Measurements from ENCODE around the gene ARID1B. TPM values are rescaled to one million over a fixed set of nuclear protein-coding genes. Genes with fewer than 3 reads are reported as not detected.

The ARID1B gene
- total RNA-seq, 4 donors from 2014 or later, result 87.1 to 194 (median 115) TPM

DNA sequence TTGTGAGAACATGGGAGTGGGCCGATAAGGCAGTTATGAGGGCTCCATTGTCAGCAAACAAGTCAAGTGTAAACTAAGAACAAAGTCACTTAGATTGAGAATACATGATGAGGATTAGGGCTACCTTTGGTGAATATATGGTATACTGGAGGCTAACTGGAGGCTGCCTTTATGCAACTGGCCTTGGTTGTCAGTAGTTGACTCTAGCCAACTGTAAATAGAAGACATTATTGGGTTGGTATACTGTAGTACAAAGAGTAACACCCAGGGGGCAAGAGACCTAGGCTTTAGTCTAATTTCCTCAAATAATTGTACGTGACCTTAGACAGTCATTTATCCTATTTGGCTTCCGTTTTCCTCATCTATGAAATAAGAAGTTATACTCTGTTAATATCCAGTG, 235.2 kb downstream of the ARID1B start:
- TF ChIP-seq, protein P1, sequence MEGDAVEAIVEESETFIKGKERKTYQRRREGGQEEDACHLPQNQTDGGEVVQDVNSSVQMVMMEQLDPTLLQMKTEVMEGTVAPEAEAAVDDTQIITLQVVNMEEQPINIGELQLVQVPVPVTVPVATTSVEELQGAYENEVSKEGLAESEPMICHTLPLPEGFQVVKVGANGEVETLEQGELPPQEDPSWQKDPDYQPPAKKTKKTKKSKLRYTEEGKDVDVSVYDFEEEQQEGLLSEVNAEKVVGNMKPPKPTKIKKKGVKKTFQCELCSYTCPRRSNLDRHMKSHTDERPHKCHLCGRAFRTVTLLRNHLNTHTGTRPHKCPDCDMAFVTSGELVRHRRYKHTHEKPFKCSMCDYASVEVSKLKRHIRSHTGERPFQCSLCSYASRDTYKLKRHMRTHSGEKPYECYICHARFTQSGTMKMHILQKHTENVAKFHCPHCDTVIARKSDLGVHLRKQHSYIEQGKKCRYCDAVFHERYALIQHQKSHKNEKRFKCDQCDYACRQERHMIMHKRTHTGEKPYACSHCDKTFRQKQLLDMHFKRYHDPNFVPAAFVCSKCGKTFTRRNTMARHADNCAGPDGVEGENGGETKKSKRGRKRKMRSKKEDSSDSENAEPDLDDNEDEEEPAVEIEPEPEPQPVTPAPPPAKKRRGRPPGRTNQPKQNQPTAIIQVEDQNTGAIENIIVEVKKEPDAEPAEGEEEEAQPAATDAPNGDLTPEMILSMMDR (IDR thresholded peaks at IDR 0.05), result no peak
- Histone ChIP-seq H3K4me1 (peaks cover 0 to 10% (median 5%) of the 10 kb centered on the region in 4 donors), H3K27ac (no peak overlapping the region), H3K9me3 (no peaks in the 10 kb centered on the region), H3K36me3 (no peaks in the 10 kb centered on the region), H3K4me3 (no peak overlapping the region), H3K27me3 (no peaks in the 10 kb centered on the region)
- in situ Hi-C loops (cut with MboI; ENCODE audit: low pct_ligation_motif_present in 1 of 4, low pct_unique_long_range_greater_than_20kb in 1 of 4, low sequenced_read_pairs in 3 of 4) (loop anchor here in 1 of 4 donors (25.0 kb wide), 1 partner anchor 325 kb away; no protein-coding TSS in a partner anchor), intact Hi-C loops (cut with DNase I; ENCODE audit: low total_unique reads) (no loop called here)
- 60 to 98% methylated on average over 2 to 3 of the region's 3 CpGs for WGBS, 2 donors (ENCODE audit: low coverage in 1 of 2)
- no peak for DNase-seq

DNA sequence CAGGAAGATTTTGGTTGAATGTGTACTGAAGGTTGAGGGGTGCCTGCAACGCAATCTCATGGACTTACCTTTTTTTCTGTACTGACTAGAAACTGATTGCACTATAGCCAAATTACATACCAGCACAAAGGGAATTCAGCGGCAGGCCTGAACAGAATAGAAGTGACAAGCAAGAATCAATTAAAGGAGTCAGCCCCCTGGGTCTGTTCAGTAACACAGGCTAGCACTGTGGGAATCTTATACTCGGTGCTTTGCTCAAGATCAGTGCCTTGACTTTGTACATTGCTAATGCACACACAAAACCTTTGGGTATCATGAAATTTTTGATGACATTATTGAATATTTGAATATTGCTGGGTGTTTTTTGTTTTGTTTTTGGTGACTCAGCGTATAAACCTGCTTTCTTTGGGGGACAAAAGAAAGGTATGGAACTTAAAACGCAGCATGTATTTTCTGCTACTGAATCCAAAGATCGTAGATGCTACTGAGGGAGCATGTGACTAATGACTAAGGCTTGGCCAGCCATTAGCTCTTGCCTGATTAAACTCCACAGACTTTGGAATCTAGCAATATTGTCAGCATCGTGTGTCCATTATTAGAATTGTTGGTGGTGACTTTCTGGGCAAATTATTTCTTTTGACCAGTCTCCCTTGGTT, 236.6 kb downstream of the ARID1B start:
- H3K36me3 ChIP-seq, result no peaks in the 10 kb centered on the region
- peaks cover 0 to 7% (median 1%) of the 10 kb centered on the region in 4 donors for H3K4me1 ChIP-seq
- TF ChIP-seq, protein P1 (IDR thresholded peaks at IDR 0.05), result no peak
- TF ChIP-seq EP300 (IDR thresholded peaks at IDR 0.05; ENCODE audit: low read depth) (no peak), POLR2AphosphoS5 (IDR thresholded peaks at IDR 0.05) (no peak), POLR2A (IDR thresholded peaks at IDR 0.05) (no peak)
- WGBS, 2 donors (ENCODE audit: low coverage in 1 of 2), result 94 to 97% methylated on average over 5 to 7 of the region's 7 CpGs
- no peak for DNase-seq
- no peak overlapping the region for H3K4me3 ChIP-seq
- intact Hi-C loops (cut with DNase I; ENCODE audit: low total_unique reads) (no loop called here), in situ Hi-C loops (cut with MboI; ENCODE audit: low pct_ligation_motif_present in 1 of 4, low pct_unique_long_range_greater_than_20kb in 1 of 4, low sequenced_read_pairs in 3 of 4) (loop anchor here in 1 of 4 donors (25.0 kb wide), 1 partner anchor 326 kb away; no protein-coding TSS in a partner anchor)
- no peak overlapping the region for H3K27ac ChIP-seq
- H3K27me3 ChIP-seq, result no peaks in the 10 kb centered on the region
- no peaks in the 10 kb centered on the region for H3K9me3 ChIP-seq

DNA sequence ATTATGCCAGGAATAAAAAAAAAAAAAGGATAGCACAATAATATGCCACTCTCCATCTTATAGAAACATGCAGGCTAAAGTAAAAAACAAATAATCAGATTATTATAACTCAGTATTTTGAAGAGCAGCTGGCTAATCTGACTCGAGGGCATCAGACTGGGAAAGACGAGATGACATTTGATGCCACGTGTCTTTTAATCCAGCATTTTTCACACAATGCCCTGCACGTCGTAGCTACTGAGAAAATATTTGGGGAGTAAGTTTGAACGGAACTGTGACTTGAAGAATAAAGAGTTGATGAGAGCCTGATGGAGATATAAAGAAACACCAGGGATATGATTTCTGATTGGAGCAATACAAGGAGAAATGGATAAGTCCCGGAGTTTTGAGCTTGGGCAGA, 237.7 kb downstream of the ARID1B start:
- WGBS, 2 donors (ENCODE audit: low coverage in 1 of 2), result 84 to 87% methylated on average over 7 of the region's 7 CpGs
- intact Hi-C loops (cut with DNase I; ENCODE audit: low total_unique reads), result no loop called here

DNA sequence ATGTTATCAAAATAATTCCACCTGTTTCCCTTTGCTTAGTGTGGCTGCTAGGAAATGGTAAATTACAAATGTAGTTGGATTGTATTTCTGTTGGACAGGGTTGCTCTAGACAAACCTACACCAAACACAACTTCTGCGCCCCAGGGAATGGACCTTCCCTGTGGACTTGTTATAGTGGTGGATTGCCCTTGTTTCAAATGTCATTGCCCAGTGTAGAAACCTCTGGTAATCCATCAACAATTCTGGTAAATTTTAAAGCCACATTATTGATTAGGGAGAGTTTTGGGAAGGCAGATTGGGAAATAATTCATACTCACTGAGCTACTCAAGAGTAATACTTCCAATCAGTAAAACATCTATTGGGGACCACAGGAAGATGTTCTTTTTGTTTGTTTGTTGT, 239.8 kb downstream of the ARID1B start:
- intact Hi-C loops (cut with DNase I; ENCODE audit: low total_unique reads), result no loop called here
- TF ChIP-seq, protein P1 (IDR thresholded peaks at IDR 0.05), result no peak
- no peak for TF ChIP-seq POLR2A (IDR thresholded peaks at IDR 0.05)
- TF ChIP-seq EP300 (IDR thresholded peaks at IDR 0.05; ENCODE audit: low read depth), result no peak
- TF ChIP-seq POLR2AphosphoS5 (IDR thresholded peaks at IDR 0.05), result no peak
- no peaks in the 10 kb centered on the region for H3K27me3 ChIP-seq

More for the DNA sequence above, 237.7 kb downstream of the ARID1B start:
- no peak for DNase-seq
- H3K36me3 ChIP-seq, result no peaks in the 10 kb centered on the region
- no peak overlapping the region for H3K27ac ChIP-seq
- H3K4me3 ChIP-seq, result no peak overlapping the region
- in situ Hi-C loops (cut with MboI; ENCODE audit: low pct_ligation_motif_present in 1 of 4, low pct_unique_long_range_greater_than_20kb in 1 of 4, low sequenced_read_pairs in 3 of 4), result loop anchor here in 1 of 4 donors (25.0 kb wide), 1 partner anchor 328 kb away; no protein-coding TSS in a partner anchor
- no peaks in the 10 kb centered on the region for H3K27me3 ChIP-seq
- no peaks in the 10 kb centered on the region for H3K9me3 ChIP-seq
- TF ChIP-seq, protein P1 (IDR thresholded peaks at IDR 0.05), result no peak
- no peak for TF ChIP-seq POLR2AphosphoS5 (IDR thresholded peaks at IDR 0.05)
- no peak for TF ChIP-seq POLR2A (IDR thresholded peaks at IDR 0.05)
- no peak for TF ChIP-seq EP300 (IDR thresholded peaks at IDR 0.05; ENCODE audit: low read depth)
- H3K4me1 ChIP-seq, result peaks cover 0 to 9% (median 2%) of the 10 kb centered on the region in 4 donors

More for the DNA sequence above, 239.8 kb downstream of the ARID1B start:
- Histone ChIP-seq H3K27ac (no peak overlapping the region), H3K4me3 (no peak overlapping the region), H3K36me3 (no peaks in the 10 kb centered on the region), H3K9me3 (no peaks in the 10 kb centered on the region), H3K4me1 (peaks cover 0 to 16% (median 6%) of the 10 kb centered on the region in 4 donors)
- DNase-seq, result no peak
- in situ Hi-C loops (cut with MboI; ENCODE audit: low pct_ligation_motif_present in 1 of 4, low pct_unique_long_range_greater_than_20kb in 1 of 4, low sequenced_read_pairs in 3 of 4), result loop anchor here in 1 of 4 donors (25.0 kb wide), 1 partner anchor 330 kb away; no protein-coding TSS in a partner anchor
- WGBS, 2 donors (ENCODE audit: low coverage in 1 of 2), result 100% methylated on average over 1 of the region's 1 CpG; no CpG with 5 or more reads in 1 of the 2 donors

All from transverse colon (tissue), 4 donors.